Measurements from ENCODE around the gene PIP4P1. TPM values are rescaled to one million over a fixed set of nuclear protein-coding genes. Genes with fewer than 3 reads are reported as not detected.

PIP4P1 gene
- total RNA-seq, 1 donor from 2014 or later = 23.4 TPM

GRCh38 chr14:20438664-20439063, 22.6 kb downstream of the PIP4P1 start:
- DNase-seq (ENCODE audit: low read depth in 2 of 2) = no peak

GRCh38 chr14:20436363-20436755, 24.9 kb downstream of the PIP4P1 start:
- no peak for DNase-seq (ENCODE audit: low read depth in 2 of 2)

- no peak for DNase-seq (ENCODE audit: low read depth in 2 of 2)
Measured at GRCh38 chr14:20435582-20436362, 25.5 kb downstream of the PIP4P1 start, which contains the start of gene KLHL33. TSS of gene KLHL33 (minus strand) at chr14:20436166. CDS start at chr14:20435811, 355 bp downstream.

GRCh38 chr14:20434701-20435581, 26.3 kb downstream of the PIP4P1 start:
- DNase-seq (ENCODE audit: low read depth in 2 of 2) = peak in 1 of 2 donors; percentile 91

GRCh38 chr14:20429801-20430669, 31.2 kb downstream of the PIP4P1 start:
- peak in 1 of 2 donors; percentile 52 for DNase-seq (ENCODE audit: low read depth in 2 of 2)

- peak in 1 of 2 donors; percentile 28 for DNase-seq (ENCODE audit: low read depth in 2 of 2)
Measured at GRCh38 chr14:20428802-20429201, 32.4 kb downstream of the PIP4P1 start.

- DNase-seq (ENCODE audit: low read depth in 2 of 2) = no peak
Measured at GRCh38 chr14:20428010-20428365, 33.2 kb downstream of the PIP4P1 start.

- peak; percentile 74 to 88 for DNase-seq (ENCODE audit: low read depth in 2 of 2)
Measured at GRCh38 chr14:20427231-20428009, 33.8 kb downstream of the PIP4P1 start.

- no peak for DNase-seq (ENCODE audit: low read depth in 2 of 2)
Measured at GRCh38 chr14:20424851-20425250, 36.4 kb downstream of the PIP4P1 start.

- DNase-seq (ENCODE audit: low read depth in 2 of 2) = no peak
Measured at GRCh38 chr14:20422886-20423285, 38.3 kb downstream of the PIP4P1 start.

- DNase-seq (ENCODE audit: low read depth in 2 of 2) = no peak
Measured at GRCh38 chr14:20421267-20421666, 40.0 kb downstream of the PIP4P1 start.

- DNase-seq (ENCODE audit: low read depth in 2 of 2) = no peak
Measured at GRCh38 chr14:20419419-20419818, 41.8 kb downstream of the PIP4P1 start.

GRCh38 chr14:20418501-20418909, 42.7 kb downstream of the PIP4P1 start:
- no peak for DNase-seq (ENCODE audit: low read depth in 2 of 2)

GRCh38 chr14:20417250-20418186, 43.7 kb downstream of the PIP4P1 start:
- DNase-seq (ENCODE audit: low read depth in 2 of 2) = no peak

GRCh38 chr14:20416223-20416622, 45.0 kb downstream of the PIP4P1 start:
- no peak for DNase-seq (ENCODE audit: low read depth in 2 of 2)

GRCh38 chr14:20415782-20416206, 45.4 kb downstream of the PIP4P1 start:
- DNase-seq (ENCODE audit: low read depth in 2 of 2) = peak; percentile 63 to 82

- DNase-seq (ENCODE audit: low read depth in 2 of 2) = peak in 1 of 2 donors; percentile 33
Measured at GRCh38 chr14:20413744-20414082, 47.5 kb downstream of the PIP4P1 start.

- peak; percentile 64 to 86 for DNase-seq (ENCODE audit: low read depth in 2 of 2)
Measured at GRCh38 chr14:20412876-20413743, 48.1 kb downstream of the PIP4P1 start, which contains the start of gene TEP1. TSS of gene TEP1 (minus strand) at chr14:20413501. CDS start at chr14:20408439, 5,062 bp downstream.

Data from lung microvascular endothelial cell (primary cell).